GM21529 (cell line): Measurements from ENCODE around the gene S100A5.
"Not testable (repeated sequence)": the region's sequence is repeated elsewhere in the genome, so short reads cannot be mapped to it uniquely, and the experiment has no call there.

ENCODE experiments used
- ATAC-seq: cut with Tn5 transposase; IDR thresholded peaks from one replicate; pipeline ENCODE4 v1.9.1; 2021; ENCODE audit not compliant: unreplicated experiment

The S100A5 gene, protein sequence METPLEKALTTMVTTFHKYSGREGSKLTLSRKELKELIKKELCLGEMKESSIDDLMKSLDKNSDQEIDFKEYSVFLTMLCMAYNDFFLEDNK

DNA sequence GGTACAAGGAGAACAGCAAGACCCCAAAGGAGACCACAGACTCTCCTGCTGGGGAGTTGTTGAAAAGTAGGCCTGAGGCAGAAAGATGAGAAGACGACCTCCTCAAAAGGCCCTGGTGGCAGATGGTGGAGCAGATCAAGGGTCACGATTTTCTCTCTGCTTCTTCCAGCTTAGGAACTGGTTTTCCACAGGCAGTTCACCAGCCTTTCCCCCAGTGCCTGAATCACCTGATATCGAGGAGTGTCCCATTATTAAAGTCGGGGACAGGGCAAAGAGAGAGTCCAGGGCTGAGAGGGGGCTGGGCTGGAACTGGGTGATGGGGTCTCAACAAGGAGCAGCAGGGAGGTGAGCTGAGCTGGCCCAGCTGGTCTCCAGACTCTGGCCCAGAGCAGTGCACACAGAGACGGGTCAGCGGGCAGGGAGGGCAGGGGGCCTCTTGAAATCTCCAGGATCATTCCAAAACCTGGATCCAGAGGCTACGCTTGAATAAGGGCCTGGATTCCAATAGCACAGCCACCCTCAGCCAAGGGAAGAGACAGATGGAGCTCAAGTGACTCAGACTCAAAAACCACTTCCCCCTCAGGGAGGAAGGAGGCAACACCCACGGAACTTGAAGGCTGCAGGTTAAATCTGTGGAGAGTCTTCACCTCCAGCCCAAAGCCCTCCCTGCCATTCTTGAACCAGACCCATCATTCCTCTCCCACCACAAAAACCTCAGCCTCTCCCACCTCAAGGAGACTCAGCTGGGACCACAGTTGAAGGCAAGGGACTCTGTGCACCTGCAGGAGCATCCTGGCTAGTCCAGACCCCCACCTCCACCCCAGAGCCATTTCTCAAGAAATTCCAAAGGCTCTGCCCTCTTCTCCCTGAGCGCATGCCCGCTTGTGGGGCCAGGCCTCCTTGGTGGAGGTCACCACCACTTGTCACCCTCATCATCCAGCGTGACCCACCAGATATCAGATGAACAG, at the start of gene S100A5:
Gene S100A5, minus strand, starts transcription at position 541 of the 968 bp plus-strand sequence. CDS start 743 bp downstream, outside the sequence.
- ATAC-seq, result no peak

DNA sequence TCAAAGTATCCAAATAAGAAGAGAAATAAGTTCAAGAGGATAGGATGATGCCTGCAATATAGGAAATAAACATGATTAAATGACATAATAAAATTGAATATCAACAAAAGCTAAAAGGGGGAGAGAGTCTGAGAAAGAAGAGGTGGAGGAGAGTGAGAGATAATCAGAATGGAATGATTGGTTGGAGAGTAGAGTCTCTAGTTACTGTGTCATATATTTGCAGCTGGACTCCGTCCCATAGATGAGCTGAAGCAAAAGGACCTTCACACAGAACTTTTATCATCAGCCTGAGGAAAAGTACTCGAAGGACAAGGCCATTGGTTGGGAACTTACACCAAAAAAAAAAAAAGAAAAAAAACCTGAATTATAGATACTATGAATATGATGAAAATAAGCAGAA, 47.7 kb upstream of the S100A5 start:
- ATAC-seq, result no peak

DNA sequence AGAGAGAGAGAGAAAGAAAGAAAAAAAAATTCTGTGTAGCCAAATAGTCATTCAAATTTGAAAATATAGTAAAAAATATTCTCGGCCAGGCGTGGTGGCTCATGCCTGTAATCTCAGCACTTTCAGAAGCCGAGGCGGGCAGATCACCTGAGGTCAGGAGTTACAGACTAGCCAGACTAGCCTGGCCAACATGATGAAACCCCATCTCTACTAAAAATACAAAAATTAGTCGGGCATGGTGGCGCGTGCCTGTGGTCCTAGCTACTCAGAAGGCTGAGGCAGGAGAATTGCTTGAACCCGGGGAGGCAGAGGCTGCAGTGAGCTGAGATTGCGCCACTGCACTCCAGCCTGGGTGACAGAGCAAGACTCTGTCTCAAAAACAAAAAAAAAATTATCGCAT, 47.3 kb upstream of the S100A5 start:
- not testable (repeated sequence) for ATAC-seq

DNA sequence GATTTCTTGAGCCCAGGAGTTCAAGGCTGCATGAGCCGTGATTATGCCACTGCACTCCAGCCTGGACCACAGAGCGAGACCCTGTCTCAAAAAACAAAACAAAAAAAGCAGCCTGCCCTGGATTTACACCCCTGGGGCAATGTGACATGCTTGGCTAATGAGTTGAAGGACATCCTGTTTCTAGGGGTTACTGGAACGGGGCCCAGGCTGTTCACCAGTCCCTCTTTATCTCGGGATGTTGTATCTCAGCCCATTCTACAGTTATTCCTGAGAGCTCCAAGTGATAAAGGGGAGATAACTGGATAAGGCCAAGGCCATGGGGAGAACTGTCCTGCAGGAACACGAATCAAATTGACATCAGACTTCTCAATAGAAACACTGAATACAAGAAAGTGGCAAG, 46.6 kb upstream of the S100A5 start:
- no peak for ATAC-seq

DNA sequence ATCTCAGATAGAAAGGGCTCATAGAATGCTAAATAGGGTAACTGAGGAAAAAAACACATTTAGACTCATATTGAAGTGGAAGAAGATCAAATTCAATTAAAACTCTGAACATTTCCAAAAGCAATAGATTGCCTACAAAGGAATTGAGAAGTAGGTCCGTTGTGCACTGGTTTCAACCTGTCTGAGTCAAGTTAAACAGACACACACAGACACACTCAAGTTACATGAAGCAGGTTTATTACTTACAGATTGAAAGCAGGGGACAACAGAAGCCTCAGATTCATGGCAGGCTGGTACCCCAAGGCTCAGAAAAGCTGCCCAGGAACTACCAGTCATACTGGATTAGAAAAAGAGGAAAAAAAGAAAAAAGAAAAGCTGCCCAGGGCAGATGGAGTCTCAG, 45.6 kb upstream of the S100A5 start:
- no peak for ATAC-seq

DNA sequence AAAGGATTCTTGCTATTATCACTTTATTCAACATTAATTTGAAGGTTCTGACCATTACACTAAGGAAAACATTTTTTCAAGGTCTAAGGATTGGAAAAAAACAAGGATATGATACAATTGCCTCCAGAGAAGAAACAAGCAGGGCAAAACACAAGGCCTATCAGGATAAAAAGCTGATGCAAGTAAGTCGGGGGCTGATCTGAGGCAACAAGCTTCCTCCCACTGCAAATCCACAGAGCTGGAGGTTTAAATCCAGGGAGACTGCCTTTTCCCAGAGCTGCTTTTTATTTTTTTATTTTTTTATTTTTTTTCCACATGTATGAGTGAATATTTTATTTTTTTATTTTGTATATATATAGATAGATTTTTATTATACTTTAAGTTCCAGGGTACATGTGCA, 44.3 kb upstream of the S100A5 start:
- ATAC-seq, result no peak

DNA sequence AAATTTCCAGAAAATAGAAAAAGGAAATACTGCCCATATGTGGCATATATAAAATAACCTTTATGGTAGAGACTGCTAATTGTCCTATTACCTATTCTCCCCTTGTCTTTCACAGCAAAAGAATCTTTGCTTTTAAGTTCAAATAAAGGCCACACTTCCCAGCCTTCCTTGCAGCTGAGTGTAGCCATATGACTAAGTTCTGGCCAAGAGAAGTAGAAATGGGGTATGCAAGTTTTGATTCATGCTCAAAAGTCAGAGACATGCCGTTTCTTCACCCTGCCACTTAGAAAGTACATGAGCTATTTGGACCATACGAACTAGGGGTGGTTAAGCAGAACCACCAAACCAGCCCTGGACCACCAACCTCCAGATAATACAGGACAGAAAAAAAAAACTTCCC, 43.2 kb upstream of the S100A5 start:
- no peak for ATAC-seq

DNA sequence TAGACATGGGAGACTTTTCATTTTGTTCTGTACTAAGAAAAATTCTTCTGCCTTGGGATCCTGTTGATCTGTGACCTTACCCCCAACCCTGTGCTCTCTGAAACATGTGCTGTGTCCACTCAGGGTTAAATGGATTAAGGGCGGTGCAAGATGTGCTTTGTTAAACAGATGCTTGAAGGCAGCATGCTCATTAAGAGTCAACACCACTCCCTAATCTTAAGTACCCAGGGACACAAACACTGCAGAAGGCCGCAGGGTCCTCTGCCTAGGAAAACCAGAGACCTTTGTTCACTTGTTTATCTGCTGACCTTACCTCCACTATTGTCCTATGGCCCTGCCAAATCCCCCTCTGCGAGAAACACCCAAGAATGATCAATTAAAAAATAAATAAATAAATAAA, 42.8 kb upstream of the S100A5 start:
- ATAC-seq, result not testable (repeated sequence)

DNA sequence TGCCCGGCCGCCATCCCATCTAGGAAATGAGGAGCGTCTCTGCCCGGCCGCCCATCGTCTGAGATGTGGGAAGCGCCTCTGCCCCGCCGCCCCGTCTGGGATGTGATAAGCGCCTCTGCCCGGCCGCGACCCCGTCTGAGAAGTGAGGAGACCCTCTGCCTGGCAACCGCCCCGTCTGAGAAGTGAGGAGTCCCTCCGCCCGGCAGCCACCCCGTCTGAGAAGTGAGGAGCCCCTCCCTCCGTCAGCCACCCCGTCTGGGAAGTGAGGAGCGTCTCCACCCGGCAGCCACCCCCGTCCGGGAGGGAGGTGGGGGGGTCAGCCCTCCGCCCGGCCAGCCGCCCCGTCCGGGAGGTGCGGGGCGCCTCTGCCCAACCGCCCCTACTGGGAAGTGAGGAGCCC, 42.1 kb upstream of the S100A5 start:
- ATAC-seq, result not testable (repeated sequence)

DNA sequence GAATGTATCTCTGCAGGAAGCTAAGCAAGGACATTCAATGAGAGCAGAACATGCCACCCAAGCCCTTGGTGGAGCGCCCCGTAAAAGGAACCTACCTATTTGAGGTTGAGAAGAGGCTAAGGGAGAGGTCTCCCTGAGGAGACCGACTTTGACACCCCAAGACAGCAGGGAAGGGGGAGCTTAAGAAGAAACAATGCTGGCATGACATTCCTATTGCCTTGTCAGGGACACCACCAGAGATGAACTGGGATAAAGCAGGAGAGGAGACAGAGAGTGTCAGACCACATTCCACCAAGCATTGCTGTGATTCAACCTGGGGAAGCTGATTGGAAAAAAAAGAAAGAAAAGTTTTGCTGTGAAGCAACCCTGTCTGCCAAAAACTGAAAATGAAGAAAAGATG, 38.2 kb upstream of the S100A5 start:
- ATAC-seq, result no peak

DNA sequence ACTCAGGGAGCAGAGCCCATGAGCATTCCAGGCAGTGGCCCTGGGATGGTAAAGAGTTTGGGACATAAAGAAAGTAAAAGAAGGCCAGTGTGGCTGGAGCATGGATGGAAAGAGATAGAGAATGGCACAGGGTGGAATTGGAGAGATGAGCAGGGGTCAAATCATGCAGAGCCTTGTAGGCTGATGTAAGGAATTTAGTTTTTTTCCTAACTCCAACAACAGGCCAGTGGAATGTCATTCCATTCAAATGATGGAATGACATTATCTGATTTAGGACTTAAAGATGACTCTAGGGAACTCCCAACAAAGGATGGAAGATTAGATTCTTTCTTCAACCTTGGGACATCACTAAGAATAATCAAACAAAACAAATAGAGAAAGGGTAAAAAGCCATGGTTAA, 37.8 kb upstream of the S100A5 start:
- no peak for ATAC-seq

DNA sequence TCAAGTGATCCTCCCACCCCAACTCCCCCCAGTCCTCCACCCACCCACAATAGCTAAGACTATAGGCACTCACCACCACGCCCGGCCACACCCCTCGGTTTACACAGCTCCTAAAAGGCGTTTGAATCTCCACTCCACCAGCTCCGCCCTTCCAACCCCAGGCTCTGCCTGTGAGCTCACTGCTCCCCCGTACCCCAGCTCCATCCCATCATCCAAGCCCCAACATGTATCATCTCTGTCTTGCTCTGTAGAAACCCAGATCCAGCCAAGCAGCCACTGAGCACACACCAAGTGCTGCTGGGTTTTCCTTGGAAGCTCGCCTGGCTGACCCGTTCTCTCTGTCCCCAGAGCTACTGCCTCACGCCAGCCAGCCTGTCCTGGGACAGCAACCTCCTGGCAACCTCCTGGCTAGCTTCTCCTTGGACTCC, 36.9 kb upstream of the S100A5 start:
- ATAC-seq, result no peak

DNA sequence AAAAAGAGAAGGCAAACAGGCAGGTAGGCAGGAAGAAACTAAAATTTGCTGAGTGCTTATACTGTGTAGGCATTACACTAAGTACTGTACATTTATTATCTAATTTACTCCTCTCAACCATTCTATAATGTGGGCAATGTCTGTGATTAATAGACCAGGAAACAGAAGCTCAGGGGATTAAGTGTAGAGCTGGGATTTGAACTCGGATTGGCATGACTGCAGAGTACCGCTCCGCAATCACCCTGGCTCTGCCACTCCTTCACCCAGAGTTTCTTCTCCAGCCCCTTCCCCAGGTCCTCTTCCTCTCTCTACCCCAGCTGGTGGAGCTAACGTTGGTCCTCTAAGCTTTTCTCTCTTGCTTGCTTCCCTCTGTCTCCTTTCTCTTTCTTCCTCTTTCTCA, 36.4 kb upstream of the S100A5 start:
- ATAC-seq, result no peak

DNA sequence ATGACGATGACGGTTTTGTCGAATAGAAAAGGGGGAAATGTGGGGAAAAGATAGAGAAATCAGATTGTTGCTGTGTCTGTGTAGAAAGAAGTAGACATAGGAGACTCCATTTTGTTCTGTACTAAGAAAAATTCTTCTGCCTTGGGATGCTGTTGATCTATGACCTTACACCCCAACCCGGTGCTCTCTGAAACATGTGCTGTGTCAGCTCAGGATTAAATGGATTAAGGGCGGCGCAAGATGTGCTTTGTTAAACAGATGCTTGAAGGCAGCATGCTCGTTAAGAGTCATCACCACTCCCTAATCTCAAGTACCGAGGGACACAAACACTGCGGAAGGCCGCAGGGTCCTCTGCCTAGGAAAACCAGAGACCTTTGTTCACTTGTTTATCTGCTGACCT, 34.8 kb upstream of the S100A5 start:
- not testable (repeated sequence) for ATAC-seq

DNA sequence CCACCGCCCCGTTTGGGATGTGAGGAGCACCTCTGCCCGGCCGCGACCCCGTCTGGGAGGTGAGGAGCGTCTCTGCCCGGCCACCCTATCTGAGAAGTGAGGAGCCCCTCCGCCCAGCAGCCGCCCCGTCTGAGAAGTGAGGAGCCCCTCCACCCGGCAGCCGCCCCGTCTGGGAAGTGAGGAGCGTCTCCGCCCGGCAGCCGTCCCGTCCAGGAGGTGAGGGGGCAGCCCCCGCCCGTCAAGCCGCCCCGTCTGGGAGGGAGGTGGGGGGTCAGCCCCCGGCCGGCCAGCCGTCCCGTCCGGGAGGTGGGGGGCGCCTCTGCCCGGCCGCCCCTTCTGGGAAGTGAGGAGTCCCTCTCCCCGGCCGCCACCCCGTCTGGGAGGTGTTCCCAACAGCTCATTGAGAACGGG, 34.4 kb upstream of the S100A5 start:
- ATAC-seq, result not testable (repeated sequence)

DNA sequence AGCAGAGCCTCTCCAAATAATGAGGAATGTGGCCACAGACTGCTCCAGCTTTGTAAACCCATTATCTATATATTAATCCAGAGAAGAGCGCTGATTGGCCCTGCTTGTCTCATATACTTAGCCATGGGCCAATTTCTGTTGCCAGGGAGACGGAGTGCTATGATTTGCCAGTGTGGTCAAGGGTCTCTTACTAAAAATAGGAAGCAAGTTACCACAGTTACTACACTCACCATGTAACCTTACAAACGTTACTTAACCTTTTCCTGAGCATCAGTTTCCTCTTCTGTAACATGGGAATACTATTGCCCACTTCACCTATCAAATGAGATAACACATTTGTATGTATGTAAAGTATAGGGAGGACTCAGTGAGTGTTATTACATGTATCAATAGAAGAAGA, 32.6 kb upstream of the S100A5 start:
- ATAC-seq, result no peak

DNA sequence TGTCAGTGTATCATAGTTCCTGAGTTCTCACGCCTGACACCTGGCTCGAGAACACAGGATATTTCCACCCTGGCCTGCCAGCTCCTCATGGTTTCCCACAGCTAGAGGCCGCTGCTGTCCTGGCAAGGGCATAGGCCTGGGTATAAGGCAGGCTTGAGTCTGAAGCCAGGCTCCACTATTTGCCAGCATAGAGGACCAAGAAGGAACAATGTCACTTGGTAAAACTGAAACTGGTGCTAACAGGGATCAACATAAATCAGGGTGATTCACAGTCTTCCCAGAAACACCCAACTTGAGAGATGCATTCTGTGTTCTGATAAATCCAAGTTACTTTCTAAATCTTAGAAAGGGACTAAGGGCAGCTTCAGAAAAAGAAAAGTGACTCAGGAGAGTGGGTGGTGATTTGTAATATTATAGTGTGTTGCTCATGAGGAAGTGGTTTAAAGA, 31.9 kb upstream of the S100A5 start:
- peak; percentile 80 for ATAC-seq

DNA sequence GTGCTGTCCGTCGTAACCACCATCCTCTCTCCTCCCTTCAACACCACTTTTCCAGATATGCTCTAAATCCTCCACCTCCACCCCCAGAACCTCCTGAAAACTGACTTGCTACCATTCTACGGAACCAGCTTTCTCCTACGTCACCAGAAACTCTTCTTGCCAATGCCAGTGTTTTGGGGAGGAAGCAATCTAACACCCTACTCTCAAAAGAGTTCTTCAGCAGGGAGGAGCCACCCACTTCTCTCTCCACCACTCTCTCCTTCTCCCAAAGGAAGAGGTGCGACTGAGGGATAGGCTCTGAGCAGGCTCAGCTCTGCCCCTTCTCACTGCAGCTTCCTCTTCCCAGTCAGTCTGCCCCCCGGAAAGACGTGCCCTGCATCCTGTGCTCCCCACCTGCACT, 31.0 kb upstream of the S100A5 start:
- no peak for ATAC-seq

DNA sequence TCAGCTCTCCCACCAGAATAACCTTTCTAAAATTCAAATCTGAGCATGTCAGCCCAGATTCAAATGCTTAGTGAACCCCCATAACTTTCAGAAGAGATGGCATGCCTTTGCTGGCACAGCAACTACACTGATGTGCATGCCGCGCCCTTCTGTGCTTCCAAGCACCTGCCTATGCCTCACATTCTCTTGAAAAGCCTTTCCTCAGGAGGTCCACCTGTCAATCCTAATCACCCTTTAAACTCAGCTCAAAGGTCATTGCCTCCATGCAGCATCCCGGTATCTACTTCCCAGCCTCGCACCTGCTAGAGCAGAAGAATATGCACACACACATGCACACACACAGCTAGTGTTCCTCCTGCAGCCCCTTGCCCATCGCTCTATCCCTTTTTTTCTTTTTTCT, 30.1 kb upstream of the S100A5 start:
- no peak for ATAC-seq

DNA sequence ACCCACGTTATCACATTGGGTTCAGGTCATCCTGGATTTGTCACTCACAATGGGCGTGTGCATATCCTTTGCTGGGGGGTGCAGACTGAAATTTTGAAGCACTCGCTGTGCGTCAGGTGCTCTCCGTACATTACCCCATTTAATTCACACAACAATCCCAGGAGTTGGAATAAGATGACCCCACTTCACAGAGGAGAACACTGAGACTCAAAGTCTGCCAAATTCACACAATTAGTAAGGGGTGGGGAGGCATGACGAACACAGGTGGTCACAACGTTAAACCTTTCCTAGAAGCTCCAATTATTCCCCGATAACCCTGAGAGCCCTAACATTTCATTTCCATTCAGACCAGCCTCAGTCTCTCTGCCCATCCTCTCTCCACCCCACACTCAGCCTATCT, 28.7 kb upstream of the S100A5 start:
- no peak for ATAC-seq

DNA sequence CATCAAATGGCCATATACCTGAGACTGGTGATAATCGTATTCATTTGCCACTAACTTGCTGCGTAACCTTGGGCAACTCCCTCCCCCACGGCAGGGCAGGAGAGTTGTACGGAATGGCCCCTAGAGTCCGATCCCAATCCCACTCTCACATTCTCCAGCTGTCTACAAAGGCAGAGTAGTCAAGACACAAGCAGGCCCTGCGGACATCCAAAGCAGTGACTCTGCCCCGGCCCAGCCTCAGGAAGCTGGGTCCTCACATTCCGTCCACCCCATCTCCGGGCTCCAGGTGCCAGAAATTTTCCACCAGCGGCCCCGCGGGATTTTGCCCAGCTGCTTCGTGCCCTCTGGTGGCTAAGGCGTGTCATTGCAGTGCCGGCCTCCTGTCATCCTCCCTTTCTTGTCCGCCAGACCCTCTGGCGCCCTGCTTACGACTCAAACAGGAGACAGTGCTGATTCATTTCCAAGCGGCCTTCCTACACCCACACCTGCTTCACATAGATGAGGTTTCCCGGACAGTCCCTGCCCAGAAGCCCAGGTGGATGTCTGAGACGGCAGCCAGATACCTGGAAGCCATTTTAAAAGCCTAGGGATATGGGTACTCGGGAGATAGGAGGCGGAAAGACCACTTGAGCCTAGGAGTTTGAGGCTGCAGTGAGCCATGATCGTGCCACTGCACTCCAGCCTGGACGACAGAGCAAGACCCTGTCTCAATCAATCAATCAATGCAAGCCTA, 27.8 kb upstream of the S100A5 start:
- ATAC-seq, result no peak
